GM18498 (cell line): ENCODE measurements around the gene KRTAP4-16.
"Not testable (repeated sequence)": the region's sequence is repeated elsewhere in the genome, so short reads cannot be mapped to it uniquely, and the experiment has no call there.

Experiments
- ATAC-seq: cut with Tn5 transposase; IDR thresholded peaks from one replicate; pipeline ENCODE4 v1.9.1; 2021; ENCODE audit warnings: mild to moderate bottlenecking, moderate library complexity; ENCODE audit not compliant: unreplicated experiment

KRTAP4-16 gene

GRCh38 chr17:41101586-41102259, at the start of gene KRTAP4-16:
KRTAP4-16 (minus strand) TSS chr17:41102209; CDS start chr17:41102209, 0 bp downstream.
- no peak for ATAC-seq

- no peak for ATAC-seq
These were observed 49.5 kb upstream of the KRTAP4-16 start for GRCh38 chr17:41151525-41151924.

- ATAC-seq = no peak
These were observed 48.0 kb upstream of the KRTAP4-16 start for GRCh38 chr17:41150026-41150425.

GRCh38 chr17:41149652-41149985, 47.6 kb upstream of the KRTAP4-16 start, which contains the start of gene KRTAP4-5:
KRTAP4-5 (minus strand) TSS chr17:41149825; CDS start chr17:41149767, 58 bp downstream.
- ATAC-seq = no peak

- ATAC-seq = not testable (repeated sequence)
These were observed 47.1 kb upstream of the KRTAP4-16 start for GRCh38 chr17:41148971-41149651.

- ATAC-seq = no peak
These were observed 45.7 kb upstream of the KRTAP4-16 start for GRCh38 chr17:41147531-41148204.

- no peak for ATAC-seq
These were observed 43.3 kb upstream of the KRTAP4-16 start for GRCh38 chr17:41145261-41145660.

- ATAC-seq = no peak
These were observed 42.8 kb upstream of the KRTAP4-16 start for GRCh38 chr17:41144846-41145245.

- ATAC-seq = no peak
These were observed 39.4 kb upstream of the KRTAP4-16 start for GRCh38 chr17:41141361-41141760.

GRCh38 chr17:41140360-41141131, 38.5 kb upstream of the KRTAP4-16 start, which contains the start of gene KRTAP4-6:
KRTAP4-6 (minus strand) TSS chr17:41140544; CDS start chr17:41140487, 57 bp downstream.
- ATAC-seq = no peak

GRCh38 chr17:41139865-41140264, 37.9 kb upstream of the KRTAP4-16 start:
- ATAC-seq = not testable (repeated sequence)

- no peak for ATAC-seq
These were observed 32.1 kb upstream of the KRTAP4-16 start for GRCh38 chr17:41133880-41134735.

- no peak for ATAC-seq
These were observed 30.0 kb upstream of the KRTAP4-16 start for GRCh38 chr17:41131979-41132378.

- ATAC-seq = no peak
These were observed 25.4 kb upstream of the KRTAP4-16 start for GRCh38 chr17:41127371-41127770.

GRCh38 chr17:41126412-41126811, 24.4 kb upstream of the KRTAP4-16 start:
- no peak for ATAC-seq

GRCh38 chr17:41125064-41125463, 23.1 kb upstream of the KRTAP4-16 start:
- no peak for ATAC-seq

GRCh38 chr17:41123991-41124371, 22.0 kb upstream of the KRTAP4-16 start, which contains the start of gene KRTAP4-12:
KRTAP4-12 (minus strand) TSS chr17:41124182; CDS start chr17:41124122, 60 bp downstream.
- not testable (repeated sequence) for ATAC-seq

GRCh38 chr17:41123292-41123990, 21.4 kb upstream of the KRTAP4-16 start:
- ATAC-seq = not testable (repeated sequence)

GRCh38 chr17:41121742-41122141, 19.7 kb upstream of the KRTAP4-16 start:
- ATAC-seq = no peak
